Subcutaneous abdominal adipose tissue (tissue), 5 donors: ENCODE data around the gene TRIM2.

Source experiments
- H3K27ac ChIP-seq: one replicate; pipeline ENCODE4 v1.7.0; 2013; ENCODE audit warnings: low read depth, mild to moderate bottlenecking, inconsistent platforms, low read length, moderate library complexity
- H3K27me3 ChIP-seq, 5 donors: one replicate each; pipeline ENCODE4 v1.7.0; 2013; ENCODE audit warnings: low read length in 5 of 5, inconsistent platforms in 1 of 5; ENCODE audit not compliant: control insufficient read depth in 5 of 5, insufficient read depth in 4 of 5
- H3K36me3 ChIP-seq, 5 donors: one replicate each; pipeline ENCODE4 v1.7.0; 2013; ENCODE audit warnings: low read length in 5 of 5; ENCODE audit not compliant: control insufficient read depth in 5 of 5, insufficient read depth in 5 of 5
- H3K4me1 ChIP-seq, 5 donors: one replicate each; pipeline ENCODE4 v1.7.0; 2013; ENCODE audit warnings: low read length in 5 of 5, mild to moderate bottlenecking in 3 of 5, moderate library complexity in 1 of 5; ENCODE audit not compliant: control insufficient read depth in 5 of 5, insufficient read depth in 5 of 5
- H3K4me3 ChIP-seq, 5 donors: one replicate each; pipeline ENCODE4 v1.7.0; 2013; ENCODE audit warnings: low read length in 5 of 5, low read depth in 1 of 5
- H3K9ac ChIP-seq, 5 donors: one replicate each; pipeline ENCODE4 v1.7.0; 2013; ENCODE audit warnings: low read length in 5 of 5, mild to moderate bottlenecking in 4 of 5, moderate library complexity in 3 of 5
- H3K9me3 ChIP-seq, 5 donors: one replicate each; pipeline ENCODE4 v1.7.0; 2013; ENCODE audit warnings: low read length in 5 of 5; ENCODE audit not compliant: control insufficient read depth in 5 of 5
- donor health status: healthy.
- donor health status: healthy.
- donor health status: healthy.
- donor health status: healthy.
- donor health status: healthy.

The TRIM2 gene

DNA sequence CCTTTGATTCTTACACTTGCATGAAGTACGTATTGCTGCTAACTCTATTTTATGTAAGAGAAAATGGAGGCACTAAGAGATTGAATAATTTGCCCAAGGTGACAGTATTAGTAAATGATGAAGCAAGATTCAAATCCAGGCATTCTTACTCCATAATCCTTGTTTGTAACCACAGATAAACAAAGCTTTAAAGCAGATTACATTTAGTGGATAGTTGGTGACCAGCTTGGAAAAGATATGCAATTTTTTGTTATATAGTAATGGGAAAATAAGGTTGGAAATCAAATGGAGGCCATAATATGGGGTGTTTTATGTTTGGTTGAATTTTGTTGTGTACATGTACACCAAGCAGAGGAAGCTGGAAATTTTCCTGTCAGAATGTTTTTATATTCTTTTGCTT, 171.1 kb downstream of the TRIM2 start:
- H3K9me3 ChIP-seq, result peaks cover 0 to 13% (median 2%) of the 10 kb centered on the region in 5 donors
- H3K9ac ChIP-seq, result no peak overlapping the region
- H3K4me3 ChIP-seq, result no peak overlapping the region
- H3K36me3 ChIP-seq, result no peaks in the 10 kb centered on the region
- no peak overlapping the region for H3K27ac ChIP-seq
- H3K4me1 ChIP-seq, result no peaks in the 10 kb centered on the region
- no peaks in the 10 kb centered on the region for H3K27me3 ChIP-seq

DNA sequence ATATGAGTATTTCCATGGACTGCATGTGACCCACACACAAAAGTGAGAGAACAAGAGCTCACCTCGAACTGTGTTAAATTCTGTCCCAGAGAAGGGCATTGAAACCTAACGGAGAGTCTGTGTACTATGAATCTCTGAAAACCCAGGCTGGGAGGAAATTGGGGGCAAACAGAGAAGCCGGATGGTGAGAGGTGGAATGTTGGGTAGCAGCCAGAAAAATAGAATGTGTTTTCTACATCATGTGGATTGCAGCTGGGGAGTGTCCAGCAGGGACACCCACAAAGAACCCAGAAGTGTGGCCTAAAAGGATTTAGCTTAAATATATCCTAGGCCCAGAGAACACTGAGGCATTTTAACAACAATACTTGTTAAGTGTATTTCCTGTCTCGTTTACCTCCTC, 178.9 kb downstream of the TRIM2 start:
- Histone ChIP-seq H3K9ac (no peak overlapping the region), H3K4me3 (no peak overlapping the region), H3K36me3 (no peaks in the 10 kb centered on the region), H3K27ac (no peak overlapping the region), H3K27me3 (no peaks in the 10 kb centered on the region), H3K9me3 (no peaks in the 10 kb centered on the region), H3K4me1 (peaks cover 0 to 4% (median 0%) of the 10 kb centered on the region in 5 donors)

DNA sequence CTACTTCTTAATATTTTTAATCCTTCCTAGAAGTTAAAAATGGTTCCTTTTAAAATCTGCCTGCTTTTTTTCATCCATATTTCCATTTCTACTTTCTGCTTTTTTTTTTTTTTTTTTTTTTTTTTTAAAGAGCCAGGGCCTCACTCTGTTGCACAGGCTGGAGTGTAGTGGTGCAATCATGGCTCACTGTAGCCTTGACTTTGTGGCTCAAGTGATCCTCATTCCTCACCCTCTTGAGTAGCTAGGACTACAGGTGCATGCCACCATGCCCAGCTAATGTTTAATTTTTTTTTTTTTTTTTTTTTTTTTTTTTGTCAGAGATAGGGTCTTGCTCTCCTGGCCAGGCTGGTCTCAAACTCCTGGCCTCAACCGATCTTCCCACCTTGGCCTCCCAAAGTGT, 179.9 kb downstream of the TRIM2 start:
- no peak overlapping the region for H3K9ac ChIP-seq
- no peak overlapping the region for H3K4me3 ChIP-seq
- peaks cover 0 to 4% (median 0%) of the 10 kb centered on the region in 5 donors for H3K4me1 ChIP-seq
- no peak overlapping the region for H3K27ac ChIP-seq
- H3K27me3 ChIP-seq, result no peaks in the 10 kb centered on the region
- no peaks in the 10 kb centered on the region for H3K9me3 ChIP-seq
- no peaks in the 10 kb centered on the region for H3K36me3 ChIP-seq

DNA sequence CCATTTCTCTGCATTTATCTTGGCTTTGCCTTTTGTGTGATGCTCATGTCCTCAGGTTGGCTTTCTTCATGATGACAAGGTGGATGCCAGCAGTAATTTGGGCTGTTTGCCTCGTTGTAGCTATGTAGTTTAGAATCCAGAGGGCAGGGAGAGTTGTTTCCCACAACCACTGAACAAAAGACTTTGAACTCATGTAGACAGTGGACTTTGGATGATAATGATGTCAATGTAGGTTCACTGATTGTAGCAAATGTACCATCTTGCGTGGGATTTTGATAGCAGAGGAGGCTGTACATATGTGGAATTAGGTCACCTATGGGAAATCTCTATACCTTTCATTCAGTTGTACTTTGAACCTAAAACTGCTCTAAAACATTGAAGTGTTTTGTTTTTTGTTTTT, 181.5 kb downstream of the TRIM2 start:
- peaks cover 0 to 4% (median 0%) of the 10 kb centered on the region in 5 donors for H3K4me1 ChIP-seq
- H3K27ac ChIP-seq, result no peak overlapping the region
- no peak overlapping the region for H3K9ac ChIP-seq
- no peak overlapping the region for H3K4me3 ChIP-seq
- H3K27me3 ChIP-seq, result no peaks in the 10 kb centered on the region
- H3K36me3 ChIP-seq, result no peaks in the 10 kb centered on the region
- no peaks in the 10 kb centered on the region for H3K9me3 ChIP-seq

DNA sequence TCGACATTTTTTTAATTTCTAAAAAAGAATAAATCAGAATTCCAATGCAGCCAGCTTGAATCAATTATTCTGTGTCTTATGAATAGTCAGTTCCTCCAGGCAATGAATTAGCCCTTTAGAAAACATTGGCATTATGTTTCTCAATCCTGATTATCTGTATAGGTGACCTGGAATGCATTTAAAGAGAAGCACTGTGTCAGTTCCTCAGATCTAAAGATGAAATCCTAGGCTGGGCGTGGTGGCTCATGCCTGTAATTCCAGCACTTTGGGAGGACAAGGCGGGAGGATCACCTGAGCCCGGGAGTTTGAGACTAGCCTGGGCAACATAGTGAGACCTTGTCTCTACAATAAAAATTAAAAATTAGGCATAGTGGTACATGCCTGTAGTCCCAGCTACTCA, 183.7 kb downstream of the TRIM2 start:
- Histone ChIP-seq H3K4me1 (peaks cover 0 to 4% (median 0%) of the 10 kb centered on the region in 5 donors), H3K9me3 (no peaks in the 10 kb centered on the region), H3K27ac (no peak overlapping the region), H3K27me3 (no peaks in the 10 kb centered on the region), H3K9ac (no peak overlapping the region), H3K36me3 (no peaks in the 10 kb centered on the region), H3K4me3 (no peak overlapping the region)
